ENCODE data around the gene ENHO.
"Not testable (repeated sequence)": the region's sequence is repeated elsewhere in the genome, so short reads cannot be mapped to it uniquely, and the experiment has no call there.

Gene ENHO

GRCh38 chr9:34546834-34547827 is 24.3 kb upstream of the ENHO start:
- no peaks in the 10 kb centered on the region for H3K36me3 ChIP-seq (ENCODE audit: insufficient read depth, low read length)
- no peak overlapping the region for H3K9ac ChIP-seq (ENCODE audit: low read length)
- no peaks in the 10 kb centered on the region for H3K4me1 ChIP-seq (ENCODE audit: insufficient read depth, low read length)
- H3K4me3 ChIP-seq (ENCODE audit: low read depth in 1 of 2, low read length in 2 of 2), result no peak overlapping the region
- no peaks in the 10 kb centered on the region for H3K9me3 ChIP-seq (ENCODE audit: low read length)
- no peak overlapping the region for H3K27ac ChIP-seq (ENCODE audit: low read depth, low read length)
- peaks cover 0 to 13% of the 10 kb centered on the region in 2 donors for H3K27me3 ChIP-seq (ENCODE audit: control insufficient read depth in 1 of 2, insufficient read depth in 2 of 2, low read length in 2 of 2)

- H3K9ac ChIP-seq (ENCODE audit: low read length), result no peak overlapping the region
- peaks cover 0 to 13% of the 10 kb centered on the region in 2 donors for H3K27me3 ChIP-seq (ENCODE audit: control insufficient read depth in 1 of 2, insufficient read depth in 2 of 2, low read length in 2 of 2)
- H3K36me3 ChIP-seq (ENCODE audit: insufficient read depth, low read length), result no peaks in the 10 kb centered on the region
- no peaks in the 10 kb centered on the region for H3K9me3 ChIP-seq (ENCODE audit: low read length)
- H3K4me3 ChIP-seq (ENCODE audit: low read depth in 1 of 2, low read length in 2 of 2), result no peak overlapping the region
- no peak overlapping the region for H3K27ac ChIP-seq (ENCODE audit: low read depth, low read length)
- no peaks in the 10 kb centered on the region for H3K4me1 ChIP-seq (ENCODE audit: insufficient read depth, low read length)
These were observed 23.5 kb upstream of the ENHO start for GRCh38 chr9:34546102-34546833.

GRCh38 chr9:34545497-34545896 is 22.7 kb upstream of the ENHO start:
- H3K36me3 ChIP-seq (ENCODE audit: insufficient read depth, low read length), result no peaks in the 10 kb centered on the region
- peaks cover 0 to 13% of the 10 kb centered on the region in 2 donors for H3K27me3 ChIP-seq (ENCODE audit: control insufficient read depth in 1 of 2, insufficient read depth in 2 of 2, low read length in 2 of 2)
- H3K27ac ChIP-seq (ENCODE audit: low read depth, low read length), result no peak overlapping the region
- no peak overlapping the region for H3K9ac ChIP-seq (ENCODE audit: low read length)
- no peaks in the 10 kb centered on the region for H3K4me1 ChIP-seq (ENCODE audit: insufficient read depth, low read length)
- H3K9me3 ChIP-seq (ENCODE audit: low read length), result no peaks in the 10 kb centered on the region
- H3K4me3 ChIP-seq (ENCODE audit: low read depth in 1 of 2, low read length in 2 of 2), result no peak overlapping the region

GRCh38 chr9:34544035-34544434 is 21.2 kb upstream of the ENHO start:
- Histone ChIP-seq H3K36me3 (ENCODE audit: insufficient read depth, low read length) (no peaks in the 10 kb centered on the region), H3K4me1 (ENCODE audit: insufficient read depth, low read length) (no peaks in the 10 kb centered on the region), H3K27ac (ENCODE audit: low read depth, low read length) (no peak overlapping the region), H3K4me3 (ENCODE audit: low read depth in 1 of 2, low read length in 2 of 2) (no peak overlapping the region), H3K9me3 (ENCODE audit: low read length) (no peaks in the 10 kb centered on the region), H3K9ac (ENCODE audit: low read length) (no peak overlapping the region), H3K27me3 (ENCODE audit: control insufficient read depth in 1 of 2, insufficient read depth in 2 of 2, low read length in 2 of 2) (peaks cover 0 to 13% of the 10 kb centered on the region in 2 donors)

DNA sequence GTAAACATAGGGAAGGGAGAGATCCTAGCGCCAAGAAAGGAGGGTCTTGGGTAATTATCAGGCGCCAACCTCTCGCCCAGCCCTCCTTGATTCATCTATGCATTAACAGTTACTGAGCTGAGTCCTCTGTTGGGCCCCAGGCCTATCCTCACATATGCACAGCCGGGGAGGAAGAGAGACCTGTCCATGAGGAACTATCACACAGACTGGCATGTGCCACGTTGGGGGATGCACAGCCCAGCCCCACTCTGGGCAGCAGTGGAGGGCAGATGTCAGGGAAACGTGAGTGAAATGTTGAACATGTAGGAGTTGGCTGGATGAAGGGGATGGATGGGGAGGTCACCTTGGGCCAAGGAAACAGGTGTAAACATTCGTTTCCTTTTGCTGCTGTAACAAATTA is 18.8 kb upstream of the ENHO start:
- H3K4me1 ChIP-seq (ENCODE audit: insufficient read depth, low read length), result no peaks in the 10 kb centered on the region
- no peaks in the 10 kb centered on the region for H3K36me3 ChIP-seq (ENCODE audit: insufficient read depth, low read length)
- H3K27me3 ChIP-seq (ENCODE audit: control insufficient read depth in 1 of 2, insufficient read depth in 2 of 2, low read length in 2 of 2), result no peaks in the 10 kb centered on the region
- H3K4me3 ChIP-seq (ENCODE audit: low read depth in 1 of 2, low read length in 2 of 2), result no peak overlapping the region
- H3K9ac ChIP-seq (ENCODE audit: low read length), result no peak overlapping the region
- no peak overlapping the region for H3K27ac ChIP-seq (ENCODE audit: low read depth, low read length)
- no peaks in the 10 kb centered on the region for H3K9me3 ChIP-seq (ENCODE audit: low read length)

DNA sequence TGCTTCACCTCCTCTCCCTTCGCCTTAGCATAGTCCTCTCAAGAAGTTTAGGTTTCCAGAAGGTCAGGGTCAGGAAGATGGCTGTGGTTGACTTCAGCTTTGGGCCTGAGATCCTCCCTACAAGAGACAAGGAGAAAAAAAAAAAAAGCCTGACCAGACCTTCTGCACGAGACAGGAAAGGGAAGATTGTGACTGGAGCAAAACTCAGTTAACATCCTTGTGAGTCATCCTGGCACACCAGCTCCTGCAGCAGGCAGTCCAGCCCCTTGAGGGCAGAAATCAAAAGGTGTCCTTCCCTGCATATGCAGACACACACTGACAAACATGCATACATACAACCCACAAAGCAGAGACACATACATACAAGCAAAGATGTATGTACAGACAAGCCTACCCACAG is 18.0 kb upstream of the ENHO start:
- no peaks in the 10 kb centered on the region for H3K27me3 ChIP-seq (ENCODE audit: control insufficient read depth in 1 of 2, insufficient read depth in 2 of 2, low read length in 2 of 2)
- H3K36me3 ChIP-seq (ENCODE audit: insufficient read depth, low read length), result no peaks in the 10 kb centered on the region
- H3K27ac ChIP-seq (ENCODE audit: low read depth, low read length), result no peak overlapping the region
- no peak overlapping the region for H3K4me3 ChIP-seq (ENCODE audit: low read depth in 1 of 2, low read length in 2 of 2)
- H3K9ac ChIP-seq (ENCODE audit: low read length), result no peak overlapping the region
- no peaks in the 10 kb centered on the region for H3K4me1 ChIP-seq (ENCODE audit: insufficient read depth, low read length)
- H3K9me3 ChIP-seq (ENCODE audit: low read length), result no peaks in the 10 kb centered on the region

- Histone ChIP-seq H3K27me3 (ENCODE audit: control insufficient read depth in 1 of 2, insufficient read depth in 2 of 2, low read length in 2 of 2) (no peaks in the 10 kb centered on the region), H3K9me3 (ENCODE audit: low read length) (no peaks in the 10 kb centered on the region), H3K4me3 (ENCODE audit: low read depth in 1 of 2, low read length in 2 of 2) (no peak overlapping the region), H3K27ac (ENCODE audit: low read depth, low read length) (no peak overlapping the region), H3K36me3 (ENCODE audit: insufficient read depth, low read length) (no peaks in the 10 kb centered on the region), H3K9ac (ENCODE audit: low read length) (no peak overlapping the region), H3K4me1 (ENCODE audit: insufficient read depth, low read length) (no peaks in the 10 kb centered on the region)
These were observed 13.9 kb upstream of the ENHO start for GRCh38 chr9:34536685-34537084.

DNA sequence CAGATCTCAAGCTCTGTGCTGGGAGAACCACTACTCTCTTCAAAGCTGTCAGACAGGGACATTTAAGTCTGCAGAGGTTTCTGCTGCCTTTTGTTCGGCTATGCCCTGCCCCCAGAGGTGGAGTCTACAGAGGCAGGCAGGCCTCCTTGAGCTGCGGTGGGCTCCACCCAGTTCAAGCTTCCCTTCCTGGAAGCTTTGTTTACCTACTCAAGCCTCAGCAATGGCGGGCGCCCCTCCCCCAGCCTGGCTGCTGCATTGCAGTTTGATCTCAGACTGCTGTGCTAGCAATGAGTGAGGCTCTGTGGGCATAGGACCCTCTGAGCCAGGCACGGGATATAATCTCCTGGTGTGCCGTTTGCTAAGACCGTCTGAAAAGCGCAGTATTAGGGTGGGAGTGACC is 9.3 kb upstream of the ENHO start:
- H3K27me3 ChIP-seq (ENCODE audit: control insufficient read depth in 1 of 2, insufficient read depth in 2 of 2, low read length in 2 of 2); H3K4me1 ChIP-seq (ENCODE audit: insufficient read depth, low read length); H3K27ac ChIP-seq (ENCODE audit: low read depth, low read length); H3K4me3 ChIP-seq (ENCODE audit: low read depth in 1 of 2, low read length in 2 of 2); H3K9me3 ChIP-seq (ENCODE audit: low read length); H3K36me3 ChIP-seq (ENCODE audit: insufficient read depth, low read length); H3K9ac ChIP-seq (ENCODE audit: low read length): not testable (repeated sequence)

- no peaks in the 10 kb centered on the region for H3K27me3 ChIP-seq (ENCODE audit: control insufficient read depth in 1 of 2, insufficient read depth in 2 of 2, low read length in 2 of 2)
- no peak overlapping the region for H3K9ac ChIP-seq (ENCODE audit: low read length)
- no peaks in the 10 kb centered on the region for H3K36me3 ChIP-seq (ENCODE audit: insufficient read depth, low read length)
- H3K4me3 ChIP-seq (ENCODE audit: low read depth in 1 of 2, low read length in 2 of 2), result no peak overlapping the region
- H3K27ac ChIP-seq (ENCODE audit: low read depth, low read length), result no peak overlapping the region
- peaks cover 10% of the 10 kb centered on the region for H3K4me1 ChIP-seq (ENCODE audit: insufficient read depth, low read length)
- no peaks in the 10 kb centered on the region for H3K9me3 ChIP-seq (ENCODE audit: low read length)
These were observed 3.2 kb upstream of the ENHO start for GRCh38 chr9:34526026-34526425.

DNA sequence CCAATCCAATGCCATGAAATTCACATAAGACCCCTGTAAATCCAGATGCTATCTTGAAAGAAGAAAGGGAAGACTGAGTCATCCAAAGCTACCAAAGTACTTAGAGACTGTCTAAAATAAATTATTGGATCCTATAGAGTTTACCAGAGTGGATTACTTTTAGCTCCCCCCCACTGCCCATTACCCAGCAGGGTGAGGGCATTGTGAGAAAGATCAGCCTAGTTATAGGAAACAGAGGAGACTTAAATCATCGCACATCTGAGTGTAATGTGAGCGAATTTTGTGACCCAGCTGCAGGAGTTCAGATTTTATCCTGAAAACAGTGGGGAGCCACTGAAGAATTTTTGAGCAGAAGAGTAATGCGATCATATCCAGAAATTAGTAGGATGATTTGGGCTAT is 1.6 kb upstream of the ENHO start:
- no peak overlapping the region for H3K27ac ChIP-seq (ENCODE audit: low read depth, low read length)
- no peaks in the 10 kb centered on the region for H3K27me3 ChIP-seq (ENCODE audit: control insufficient read depth in 1 of 2, insufficient read depth in 2 of 2, low read length in 2 of 2)
- H3K4me1 ChIP-seq (ENCODE audit: insufficient read depth, low read length), result peaks cover 10% of the 10 kb centered on the region
- no peaks in the 10 kb centered on the region for H3K9me3 ChIP-seq (ENCODE audit: low read length)
- H3K4me3 ChIP-seq (ENCODE audit: low read depth in 1 of 2, low read length in 2 of 2), result no peak overlapping the region
- no peaks in the 10 kb centered on the region for H3K36me3 ChIP-seq (ENCODE audit: insufficient read depth, low read length)
- no peak overlapping the region for H3K9ac ChIP-seq (ENCODE audit: low read length)

GRCh38 chr9:34522091-34522887 is 501 bp downstream of the ENHO start:
- no peaks in the 10 kb centered on the region for H3K36me3 ChIP-seq (ENCODE audit: insufficient read depth, low read length)
- H3K27me3 ChIP-seq (ENCODE audit: control insufficient read depth in 1 of 2, insufficient read depth in 2 of 2, low read length in 2 of 2), result no peaks in the 10 kb centered on the region
- H3K9ac ChIP-seq (ENCODE audit: low read length), result peak overlapping the region; percentile 24
- H3K4me3 ChIP-seq (ENCODE audit: low read depth in 1 of 2, low read length in 2 of 2), result peak overlapping the region; percentile 30 to 38
- H3K9me3 ChIP-seq (ENCODE audit: low read length), result no peaks in the 10 kb centered on the region
- peaks cover 10% of the 10 kb centered on the region for H3K4me1 ChIP-seq (ENCODE audit: insufficient read depth, low read length)
- H3K27ac ChIP-seq (ENCODE audit: low read depth, low read length), result no peak overlapping the region
